PC-3 (cell line): ENCODE results near the gene ARL2BP. TPM values are rescaled to one million over a fixed set of nuclear protein-coding genes. Genes with fewer than 3 reads are reported as not detected.
A peak's percentile ranks its signal among the peaks of the same experiment; 100 is the strongest.

Source experiments
- ATAC-seq: fragments of 200-7000 bp; cut with Tn5 transposase; 2 replicates; pipeline ENCODE4 v1.9.1; 2020; ENCODE audit warnings: mild to moderate bottlenecking, moderate library complexity
- BruUV-seq: library from RNA; stranded (reverse); fragments of 400-500 nt; replicated peaks from 2 replicates; lab custom pipeline; 2021; lab: Mats Ljungman, UMichigan
- CTCF ChIA-PET: fragments of 300-600 bp; sonication (Branson Sonifier 250); formaldehyde crosslinking; loops from one replicate; lab custom pipeline; 2022; ENCODE audit warnings: antibody characterized with exemption; lab: Charles Lee
- POLR2A ChIA-PET: fragments of 300-600 bp; sonication (Branson Sonifier 250); formaldehyde crosslinking; loops from one replicate; lab custom pipeline; 2022; ENCODE audit warnings: antibody characterized with exemption; ENCODE audit not compliant: unreplicated experiment; lab: Charles Lee
- DNase-seq: peaks from one replicate; pipeline ENCODE4 v3.0.0-alpha.2; 2015
- H2AFZ ChIP-seq: fragments of 300-600 bp; sonication (generic); 2 replicates; pipeline ENCODE4 v1.6.0; 2016; ENCODE audit warnings: antibody characterized with exemption, low read length
- H3F3A ChIP-seq: fragments of 300-600 bp; sonication (generic); one replicate; pipeline ENCODE4 v1.6.0; 2017; ENCODE audit warnings: antibody characterized with exemption, low read length, control low read depth, mild to moderate bottlenecking; ENCODE audit not compliant: unreplicated experiment
- H3K27ac ChIP-seq: fragments of 300-600 bp; sonication (generic); 2 replicates; pipeline ENCODE4 v1.5.1; 2016; ENCODE audit warnings: mild to moderate bottlenecking, low read length
- H3K27me3 ChIP-seq: fragments of 300-600 bp; sonication (generic); 2 replicates; pipeline ENCODE4 v1.6.1; 2016; ENCODE audit warnings: low read length, mixed read lengths
- H3K36me3 ChIP-seq: fragments of 300-600 bp; sonication (generic); 2 replicates; pipeline ENCODE4 v1.6.1; 2016; ENCODE audit warnings: low read depth, mixed run types, low read length, mixed read lengths
- H3K4me1 ChIP-seq: fragments of 300-600 bp; sonication (generic); 2 replicates; pipeline ENCODE4 v1.5.1; 2016; ENCODE audit warnings: low read length; ENCODE audit not compliant: insufficient read depth
- H3K4me2 ChIP-seq: fragments of 300-600 bp; sonication (generic); 2 replicates; pipeline ENCODE4 v1.6.0; 2016; ENCODE audit warnings: low read length
- H3K4me3 ChIP-seq: fragments of 300-600 bp; sonication (generic); 2 replicates; pipeline ENCODE4 v1.5.1; 2016; ENCODE audit warnings: mild to moderate bottlenecking, low read length, mixed read lengths
- H3K79me2 ChIP-seq: fragments of 300-600 bp; sonication (generic); 2 replicates; pipeline ENCODE4 v1.6.1; 2017; ENCODE audit warnings: low read length, mixed read lengths
- H3K9ac ChIP-seq: fragments of 300-600 bp; sonication (generic); 2 replicates; pipeline ENCODE4 v1.6.0; 2016; ENCODE audit warnings: mild to moderate bottlenecking, low read length
- H3K9me2 ChIP-seq: fragments of 300-600 bp; sonication (generic); replicated peaks from 2 replicates; pipeline ENCODE4 v1.6.1; 2016; ENCODE audit warnings: mixed run types, low read length, mixed read lengths
- H3K9me3 ChIP-seq: fragments of 300-600 bp; sonication (generic); 2 replicates; pipeline ENCODE4 v1.6.1; 2016; ENCODE audit warnings: low read length, mixed read lengths
- H4K20me1 ChIP-seq: fragments of 300-600 bp; sonication (generic); 2 replicates; pipeline ENCODE4 v1.6.1; 2016; ENCODE audit warnings: low read length, mixed read lengths
- CTCF ChIP-seq: fragments of 300-600 bp; sonication (generic); conservative IDR thresholded peaks from 2 replicates; pipeline ENCODE4 v1.5.1; 2017; ENCODE audit warnings: antibody characterized with exemption, low read depth, mild to moderate bottlenecking, low read length
- EZH2 ChIP-seq: fragments of 300-600 bp; sonication (generic); IDR thresholded peaks from one replicate; pipeline ENCODE4 v1.6.1; 2017; ENCODE audit warnings: antibody characterized with exemption, mild to moderate bottlenecking, low read length; ENCODE audit not compliant: unreplicated experiment
- EZH2phosphoT487 ChIP-seq: fragments of 300-600 bp; sonication (generic); IDR thresholded peaks from 2 replicates; pipeline ENCODE4 v1.6.1; 2018; ENCODE audit warnings: mild to moderate bottlenecking, antibody characterized with exemption, low read length, borderline replicate concordance
- intact Hi-C: fragments of 100-400 bp; cut with micrococcal nuclease; formaldehyde crosslinking; loops from 2 replicates; pipeline ENCODE4 v1.9.0; 2023
- total RNA-seq: library from RNA; depleted of rRNA; stranded (reverse); fragments of >200 nt; gene quantifications from 2 replicates; pipeline ENCODE4 v1.2.3, GENCODE V29; 2014

Gene ARL2BP
- total RNA-seq, 1 experiment from 2014 or later, result 38.4 TPM

DNA sequence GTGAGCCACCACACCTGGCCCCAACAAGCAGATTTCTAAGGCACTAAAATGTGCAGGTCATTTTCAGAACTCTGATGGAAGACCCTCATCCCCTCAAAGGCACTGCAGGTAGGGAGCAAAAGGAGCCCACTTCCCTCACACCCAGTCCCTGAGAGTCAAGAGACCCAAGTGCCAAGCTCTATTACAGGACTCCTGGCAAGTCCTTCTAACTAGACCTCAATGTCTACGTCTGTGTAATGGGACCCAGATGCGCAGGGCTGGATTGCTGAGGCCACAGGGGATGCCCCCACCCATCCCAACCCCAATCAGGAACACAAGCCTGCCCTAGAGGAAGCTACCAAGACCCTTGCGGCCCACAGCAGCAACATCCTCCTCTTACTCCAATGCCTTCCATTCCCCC lies 36.7 kb downstream of the ARL2BP start:
- H3K9ac ChIP-seq, result no peak overlapping the region
- CTCF ChIA-PET, result no interaction called here
- TF ChIP-seq EZH2phosphoT487, result no peak
- TF ChIP-seq CTCF, result no peak
- TF ChIP-seq EZH2, result no peak
- H3K27ac ChIP-seq, result no peak overlapping the region
- POLR2A ChIA-PET, result no interaction called here
- no peaks in the 10 kb centered on the region for H3K36me3 ChIP-seq
- H3K79me2 ChIP-seq, result no peaks in the 10 kb centered on the region
- H3K9me2 ChIP-seq, result no peaks in the 10 kb centered on the region
- DNase-seq, result no peak
- no peaks in the 10 kb centered on the region for H3K9me3 ChIP-seq
- H3F3A ChIP-seq, result peaks cover under 1% of the 10 kb centered on the region
- H4K20me1 ChIP-seq, result no peaks in the 10 kb centered on the region
- no peak overlapping the region for H2AFZ ChIP-seq
- peaks cover 34% of the 10 kb centered on the region for H3K4me1 ChIP-seq
- no peak for ATAC-seq
- intact Hi-C loops, result no loop called here
- no TSS peak for BruUV-seq
- H3K27me3 ChIP-seq, result no peaks in the 10 kb centered on the region
- H3K4me2 ChIP-seq, result no peak overlapping the region
- no peak overlapping the region for H3K4me3 ChIP-seq

GRCh38 chr16:57282510-57283213 lies 37.6 kb downstream of the ARL2BP start:
- Histone ChIP-seq H2AFZ (no peak overlapping the region), H3K79me2 (no peaks in the 10 kb centered on the region), H3K9ac (no peak overlapping the region), H3K9me3 (no peaks in the 10 kb centered on the region), H3K27me3 (no peaks in the 10 kb centered on the region), H3K36me3 (no peaks in the 10 kb centered on the region), H3F3A (no peaks in the 10 kb centered on the region), H3K4me3 (no peak overlapping the region), H3K27ac (no peak overlapping the region), H3K4me2 (no peak overlapping the region), H3K9me2 (no peaks in the 10 kb centered on the region), H4K20me1 (no peaks in the 10 kb centered on the region), H3K4me1 (peaks cover 25% of the 10 kb centered on the region)
- no peak for TF ChIP-seq EZH2phosphoT487
- ChIA-PET POLR2A (no interaction called here), CTCF (no interaction called here)
- DNase-seq (no peak), ATAC-seq (no peak)
- intact Hi-C loops, result no loop called here
- BruUV-seq, result TSS peak; percentile 31

DNA sequence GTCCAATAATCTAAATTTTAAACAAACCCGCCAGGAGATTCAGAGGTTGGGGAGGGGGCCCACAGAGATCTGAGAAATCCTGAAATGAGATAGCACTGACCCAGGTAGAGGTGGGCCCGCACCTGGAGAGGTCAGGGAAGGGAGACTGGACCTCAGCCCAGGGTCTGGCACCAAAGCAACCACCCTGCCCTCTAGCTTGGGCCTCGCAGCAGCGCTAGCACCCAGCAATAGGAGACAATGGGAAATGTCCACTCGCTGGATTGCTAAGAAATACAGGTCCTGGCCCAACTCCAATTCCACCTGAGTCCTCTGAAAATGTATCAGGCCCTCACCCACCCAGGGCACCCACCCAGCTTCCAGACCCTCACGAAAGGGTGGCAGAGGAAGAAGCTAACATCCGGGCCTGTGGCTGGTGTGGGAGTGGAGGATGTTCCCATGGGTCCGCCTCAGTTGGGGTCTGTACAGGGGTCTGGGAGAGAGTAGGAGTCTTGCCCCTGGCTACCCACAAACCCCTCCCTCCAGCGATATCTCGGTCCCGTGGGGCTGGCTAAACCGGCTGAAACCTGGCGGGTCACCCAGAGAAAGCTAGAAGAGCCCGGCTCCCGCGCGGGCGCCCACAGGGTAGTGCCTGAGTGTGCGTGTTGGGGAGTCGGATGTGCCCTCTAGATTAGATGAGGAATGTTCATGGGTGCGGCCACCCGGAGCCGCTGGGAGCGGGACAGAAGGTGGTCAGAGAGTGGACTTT lies 38.3 kb downstream of the ARL2BP start:
- Histone ChIP-seq H3K9ac (no peak overlapping the region), H3K4me3 (no peak overlapping the region), H3K36me3 (no peaks in the 10 kb centered on the region), H3F3A (no peaks in the 10 kb centered on the region), H3K9me3 (no peaks in the 10 kb centered on the region), H3K79me2 (no peaks in the 10 kb centered on the region), H3K4me2 (no peak overlapping the region), H4K20me1 (no peaks in the 10 kb centered on the region), H3K9me2 (no peaks in the 10 kb centered on the region), H3K27ac (no peak overlapping the region), H3K27me3 (no peaks in the 10 kb centered on the region), H3K4me1 (peaks cover 18% of the 10 kb centered on the region), H2AFZ (no peak overlapping the region)
- TF ChIP-seq CTCF (no peak), EZH2 (no peak)
- no TSS peak for BruUV-seq
- ATAC-seq, result no peak
- intact Hi-C loops, result no loop called here
- ChIA-PET POLR2A (no interaction called here), CTCF (no interaction called here)
- DNase-seq, result no peak
